ENCODE data around the gene PSME2.

PSME2 gene

GRCh38 chr14:24146453-24146977 lies at the start of gene PSME2:
Gene PSME2 (minus strand): TSS chr14:24146610. CDS start chr14:24146581, 29 bp downstream.
- peak; percentile 77 for DNase-seq

- DNase-seq = peak; percentile 82
These were observed 49.0 kb upstream of the PSME2 start, which contains the start of gene TM9SF1 for GRCh38 chr14:24195186-24196070. Gene TM9SF1 (minus strand): TSS chr14:24195441. CDS start chr14:24195019, 422 bp downstream.

- no peak for DNase-seq
These were observed 48.4 kb upstream of the PSME2 start for GRCh38 chr14:24194873-24195185.

GRCh38 chr14:24194186-24194872 lies 47.9 kb upstream of the PSME2 start:
- no peak for DNase-seq

GRCh38 chr14:24192933-24193332 lies 46.5 kb upstream of the PSME2 start:
- no peak for DNase-seq

GRCh38 chr14:24190416-24190815 lies 44.0 kb upstream of the PSME2 start:
- no peak for DNase-seq

- DNase-seq = no peak
These were observed 43.0 kb upstream of the PSME2 start for GRCh38 chr14:24189460-24189859.

GRCh38 chr14:24189059-24189375 lies 42.6 kb upstream of the PSME2 start:
- DNase-seq = no peak

- peak; percentile 89 for DNase-seq
These were observed 42.0 kb upstream of the PSME2 start, which contains the start of gene IPO4 for GRCh38 chr14:24188251-24189058. Gene IPO4 (minus strand): TSS chr14:24188816. CDS start chr14:24188787, 29 bp downstream.

- no peak for DNase-seq
These were observed 41.1 kb upstream of the PSME2 start for GRCh38 chr14:24187539-24187915.

- DNase-seq = no peak
These were observed 40.6 kb upstream of the PSME2 start for GRCh38 chr14:24186831-24187538.

GRCh38 chr14:24185741-24186140 lies 39.3 kb upstream of the PSME2 start:
- DNase-seq = no peak

- DNase-seq = no peak
These were observed 38.6 kb upstream of the PSME2 start for GRCh38 chr14:24185026-24185425.

- DNase-seq = no peak
These were observed 37.9 kb upstream of the PSME2 start for GRCh38 chr14:24184104-24184970.

- no peak for DNase-seq
These were observed 36.6 kb upstream of the PSME2 start for GRCh38 chr14:24183014-24183481.

GRCh38 chr14:24182110-24182882 lies 35.9 kb upstream of the PSME2 start:
- DNase-seq = no peak

- DNase-seq = no peak
These were observed 35.1 kb upstream of the PSME2 start for GRCh38 chr14:24181371-24182077.

GRCh38 chr14:24179961-24180796 lies 33.8 kb upstream of the PSME2 start:
- no peak for DNase-seq

Measured in stimulated activated CD4-positive, alpha-beta T cell treated with anti-CD3 and anti-CD28 coated beads, Interleukin-12 subunit alpha, Interleukin-12 subunit beta, amount 100 ng/mL, for 4 hours (primary cell).